HCT116 (cell line): ENCODE measurements around the gene MTFR1L. TPM values are rescaled to one million over a fixed set of nuclear protein-coding genes. Genes with fewer than 3 reads are reported as not detected.

Experiments used
- ATAC-seq: fragments of 200-7000 bp; cut with Tn5 transposase; 2 replicates; pipeline ENCODE4 v1.9.1; 2020; ENCODE audit warnings: mild to moderate bottlenecking, moderate library complexity
- BruUV-seq: library from RNA; stranded (reverse); fragments of 400-500 nt; replicated peaks from 2 replicates; lab custom pipeline; 2021; lab: Mats Ljungman, UMichigan
- CTCF ChIA-PET: fragments of 300-600 bp; sonication (Branson Sonifier 250); formaldehyde crosslinking; loops from one replicate; lab custom pipeline; 2021; ENCODE audit warnings: antibody characterized with exemption; lab: Charles Lee
- POLR2A ChIA-PET: fragments of 300-600, 350-600 bp; sonication (Branson Sonifier 250); formaldehyde crosslinking; loops from one replicate; lab custom pipeline; 2021; ENCODE audit warnings: antibody characterized with exemption; lab: Charles Lee
- RAD21 ChIA-PET, 2 experiments: fragments of 300-600 bp; sonication (Branson Sonifier 250); formaldehyde crosslinking; loops; one replicate each; lab custom pipeline; 2023; ENCODE audit warnings: low total read pairs in 2 of 2; ENCODE audit not compliant: uncharacterized antibody in 2 of 2, unreplicated experiment in 2 of 2, low non-redundant PET in 1 of 2; lab: Charles Lee
- DNase-seq: peaks from one replicate; pipeline ENCODE4 v3.0.0-alpha.2; 2010; ENCODE audit warnings: low read depth, low spot score
- H2AFZ ChIP-seq: fragments of 200-600 bp; shearing (Covaris generic), sonication (generic); 2 replicates; pipeline ENCODE4 v1.6.1; 2017; ENCODE audit warnings: low read depth, mixed run types, mixed read lengths, antibody characterized with exemption, low read length; ENCODE audit not compliant: poor library complexity, severe bottlenecking
- H3K27ac ChIP-seq: 2 replicates; pipeline ENCODE4 v1.5.1; 2012; ENCODE audit warnings: low read depth, low read length
- H3K27me3 ChIP-seq: fragments of 200-600 bp; sonication (generic); 2 replicates; pipeline ENCODE4 v1.6.1; 2016; ENCODE audit warnings: mixed run types, low read length, mixed read lengths; ENCODE audit not compliant: insufficient read depth
- H3K36me3 ChIP-seq, 2 experiments: fragments of 200-500 bp in 1 of 2; fragments of 200-600 bp in 1 of 2; sonication (Bioruptor generic) in 1 of 2; sonication (generic) in 1 of 2; 2 replicates each; pipeline versions ENCODE4 v1.5.1 to v1.6.1; 2014 to 2016; ENCODE audit warnings: low read length in 2 of 2, inconsistent platforms in 1 of 2, mixed read lengths in 1 of 2, mixed run types in 1 of 2; ENCODE audit not compliant: insufficient read depth in 2 of 2, control insufficient read depth in 1 of 2
- H3K4me1 ChIP-seq, 2 experiments: fragments of 200-600 bp in 1 of 2; sonication (generic) in 1 of 2; 2 replicates each; pipeline versions ENCODE4 v1.5.1 to v1.6.1; 2012 to 2017; ENCODE audit warnings: low read length in 2 of 2, inconsistent platforms in 1 of 2, mild to moderate bottlenecking in 1 of 2, mixed read lengths in 1 of 2, mixed run types in 1 of 2, moderate library complexity in 1 of 2; ENCODE audit not compliant: insufficient read depth in 2 of 2, control insufficient read depth in 1 of 2
- H3K4me2 ChIP-seq: fragments of 200-600 bp; sonication (generic); 2 replicates; pipeline ENCODE4 v1.6.1; 2017; ENCODE audit warnings: mixed run types, low read length, mixed read lengths
- H3K4me3 ChIP-seq, 2 experiments: fragments of 200-600 bp in 1 of 2; sonication (generic) in 1 of 2; replicated peaks in 1 of 2; 2 replicates each; pipeline ENCODE4 v1.5.1; 2011 to 2016; ENCODE audit warnings: low read length in 2 of 2, control low read depth in 1 of 2, low read depth in 1 of 2, mild to moderate bottlenecking in 1 of 2, mixed read lengths in 1 of 2, mixed run types in 1 of 2
- H3K79me2 ChIP-seq: fragments of 200-600 bp; sonication (generic); 2 replicates; pipeline ENCODE4 v1.6.1; 2017; ENCODE audit warnings: mild to moderate bottlenecking, mixed run types, low read length, moderate library complexity, mixed read lengths; ENCODE audit not compliant: insufficient read depth
- H3K9ac ChIP-seq: fragments of 200-600 bp; sonication (generic); 2 replicates; pipeline ENCODE4 v1.6.1; 2016; ENCODE audit warnings: low read length, mixed read lengths
- H3K9me2 ChIP-seq: fragments of 200-600 bp; sonication (generic), shearing (Covaris generic); 2 replicates; pipeline ENCODE4 v1.6.1; 2017; ENCODE audit warnings: mixed run types, mild to moderate bottlenecking, moderate library complexity; ENCODE audit not compliant: insufficient read depth
- H3K9me3 ChIP-seq, 2 experiments: fragments of 200-500 bp in 1 of 2; fragments of 200-600 bp in 1 of 2; sonication (Bioruptor generic) in 1 of 2; sonication (generic) in 1 of 2; 2 replicates each; pipeline ENCODE4 v1.6.1; 2014 to 2017; ENCODE audit warnings: low read length in 2 of 2, mixed read lengths in 2 of 2, inconsistent platforms in 1 of 2, low read depth in 1 of 2, mild to moderate bottlenecking in 1 of 2, mixed run types in 1 of 2, moderate library complexity in 1 of 2; ENCODE audit not compliant: control insufficient read depth in 1 of 2, insufficient read depth in 1 of 2
- H4K20me1 ChIP-seq: fragments of 200-600 bp; sonication (generic), shearing (Covaris generic); 2 replicates; pipeline ENCODE4 v1.6.1; 2017; ENCODE audit warnings: mixed run types, mild to moderate bottlenecking, moderate library complexity; ENCODE audit not compliant: insufficient read depth
- EGR1 ChIP-seq: IDR thresholded peaks from 2 replicates; pipeline ENCODE4 v1.6.1; 2012; ENCODE audit warnings: low read depth
- ELF1 ChIP-seq: IDR thresholded peaks from 2 replicates; pipeline ENCODE4 v1.6.1; 2012; ENCODE audit warnings: low read depth, borderline replicate concordance
- JUND ChIP-seq: IDR thresholded peaks from 2 replicates; pipeline ENCODE4 v1.6.1; 2012
- RAD21 ChIP-seq: IDR thresholded peaks from 2 replicates; pipeline ENCODE4 v1.6.1; 2012; ENCODE audit warnings: low read depth, mild to moderate bottlenecking
- ZNF274 ChIP-seq: fragments of 200-500 bp; sonication (Bioruptor generic); IDR thresholded peaks from 2 replicates; pipeline ENCODE4 v1.6.1; 2014; ENCODE audit warnings: mild to moderate bottlenecking, low read depth, low read length, inconsistent platforms
- intact Hi-C: fragments of 100-400 bp; cut with micrococcal nuclease; formaldehyde crosslinking; loops from 2 replicates; pipeline ENCODE4 v1.10.0; 2022
- total RNA-seq: library from RNA; stranded (reverse); gene quantifications from one replicate; pipeline ENCODE4 v1.2.1, GENCODE V29; 2021; ENCODE audit not compliant: unreplicated experiment
- TF ChIP-seq, protein P1 (sequence below), 3 experiments: fragments of 200-600 bp in 1 of 3; sonication (generic) in 1 of 3; IDR thresholded peaks in 2 of 3; conservative IDR thresholded peaks in 1 of 3; 2 replicates each; pipeline ENCODE4 v1.5.1; 2012 to 2017; ENCODE audit warnings: low read depth in 2 of 3, low read length in 2 of 3, antibody characterized with exemption in 1 of 3, borderline replicate concordance in 1 of 3, control low read depth in 1 of 3, mild to moderate bottlenecking in 1 of 3, mixed read lengths in 1 of 3, mixed run types in 1 of 3, moderate library complexity in 1 of 3; ENCODE audit not compliant: insufficient read depth in 1 of 3

The MTFR1L gene
- total RNA-seq, 1 experiment from 2014 or later, result 35.8 TPM

DNA sequence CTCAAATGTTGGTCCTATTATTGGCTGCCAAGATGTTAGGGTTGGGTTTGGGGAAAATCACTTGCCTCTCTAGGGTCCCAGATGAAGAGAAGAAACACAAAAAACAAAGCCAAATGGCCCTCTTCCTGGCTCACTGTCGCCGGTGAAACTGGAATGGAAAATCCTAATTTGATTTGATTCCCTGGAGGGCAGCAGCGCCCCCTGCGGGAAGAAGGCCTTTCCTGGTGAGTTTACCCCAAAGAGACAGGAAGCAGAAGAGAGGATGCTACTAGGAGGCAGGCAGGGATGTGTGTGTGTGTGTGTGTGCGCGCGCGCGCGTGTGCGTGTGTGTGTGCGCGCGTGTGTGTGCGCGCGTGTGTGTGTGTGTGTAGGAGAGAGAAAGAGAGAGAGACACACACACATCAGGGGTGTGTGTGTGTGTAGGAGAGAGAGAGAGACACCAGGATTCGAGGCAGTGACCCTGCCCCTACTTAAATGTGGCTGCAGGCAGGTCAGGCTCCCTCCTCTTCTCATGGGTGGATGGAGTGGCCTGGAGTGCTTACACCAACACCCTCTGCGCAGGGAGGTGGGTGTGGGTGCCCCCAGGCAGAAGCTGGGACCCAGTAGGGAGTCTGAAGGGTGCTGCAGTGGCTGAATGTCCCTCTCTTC lies 22.8 kb upstream of the MTFR1L start (continued):
- TF ChIP-seq ELF1, result no peak

- Histone ChIP-seq H3K27me3 (no peaks in the 10 kb centered on the region), H3K4me2 (no peak overlapping the region), H3K4me3 (no peak overlapping the region), H3K4me1 (peaks cover 5 to 16% of the 10 kb centered on the region in 2 experiments; a peak in 3 of 4 replicates), H3K9me3 (no peaks in the 10 kb centered on the region), H3K9ac (no peak overlapping the region), H3K27ac (no peak overlapping the region), H4K20me1 (no peaks in the 10 kb centered on the region), H3K79me2 (no peaks in the 10 kb centered on the region), H3K9me2 (no peaks in the 10 kb centered on the region), H3K36me3 (no peaks in the 10 kb centered on the region), H2AFZ (no peak overlapping the region)
- RAD21 ChIA-PET, result interaction anchor here in 1 of 2 experiments (1.0 kb wide), 1 partner anchor 294 kb away, joined by 3 read pairs; no protein-coding TSS in a partner anchor
- no peak for DNase-seq
- intact Hi-C loops, result loop anchor here (2.0 to 5.0 kb wide), 3 partner anchors 181 to 296 kb away; partner anchors contain the start of gene MAN1C1
- CTCF ChIA-PET, result interaction anchor here (0.6 to 1.8 kb wide), 24 partner anchors 10 to 558 kb away, joined by 3 to 12 read pairs (median 4); no protein-coding TSS in a partner anchor
- BruUV-seq, result no TSS peak
- POLR2A ChIA-PET, result no interaction called here
- peak; percentile 59 for ATAC-seq
- no peak for TF ChIP-seq EGR1
- TF ChIP-seq JUND, result no peak
- no peak for TF ChIP-seq ZNF274
- TF ChIP-seq, protein P1, sequence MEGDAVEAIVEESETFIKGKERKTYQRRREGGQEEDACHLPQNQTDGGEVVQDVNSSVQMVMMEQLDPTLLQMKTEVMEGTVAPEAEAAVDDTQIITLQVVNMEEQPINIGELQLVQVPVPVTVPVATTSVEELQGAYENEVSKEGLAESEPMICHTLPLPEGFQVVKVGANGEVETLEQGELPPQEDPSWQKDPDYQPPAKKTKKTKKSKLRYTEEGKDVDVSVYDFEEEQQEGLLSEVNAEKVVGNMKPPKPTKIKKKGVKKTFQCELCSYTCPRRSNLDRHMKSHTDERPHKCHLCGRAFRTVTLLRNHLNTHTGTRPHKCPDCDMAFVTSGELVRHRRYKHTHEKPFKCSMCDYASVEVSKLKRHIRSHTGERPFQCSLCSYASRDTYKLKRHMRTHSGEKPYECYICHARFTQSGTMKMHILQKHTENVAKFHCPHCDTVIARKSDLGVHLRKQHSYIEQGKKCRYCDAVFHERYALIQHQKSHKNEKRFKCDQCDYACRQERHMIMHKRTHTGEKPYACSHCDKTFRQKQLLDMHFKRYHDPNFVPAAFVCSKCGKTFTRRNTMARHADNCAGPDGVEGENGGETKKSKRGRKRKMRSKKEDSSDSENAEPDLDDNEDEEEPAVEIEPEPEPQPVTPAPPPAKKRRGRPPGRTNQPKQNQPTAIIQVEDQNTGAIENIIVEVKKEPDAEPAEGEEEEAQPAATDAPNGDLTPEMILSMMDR (IDR thresholded peaks at IDR 0.05 in 2 of 3, conservative IDR thresholded peaks at IDR 0.05 in 1 of 3; ENCODE audit: borderline replicate concordance in 1 of 3, insufficient read depth in 1 of 3, low read depth in 2 of 3, low read length in 2 of 3), result peak; percentile 61 to 82 (median 74); a peak in 5 of 6 replicates
- TF ChIP-seq RAD21, result peak; percentile 49
Observed at GRCh38 chr1:25797939-25798338, 21.8 kb upstream of the MTFR1L start.
